Fibroblast of lung (primary cell): ENCODE data around the gene PCBP3.

Experiments used
- EZH2 ChIP-seq: IDR thresholded peaks from 2 replicates; pipeline ENCODE4 v1.5.1; 2012; ENCODE audit warnings: low read length, control low read depth, mild to moderate bottlenecking; ENCODE audit errors: missing control alignments
- TF ChIP-seq, protein P1 (sequence below), 2 donors: IDR thresholded peaks in 1 of 2; conservative IDR thresholded peaks in 1 of 2; 1 replicate in 1 of 2; 2 replicates in 1 of 2; pipeline ENCODE4 v1.5.1; 2011 to 2012; ENCODE audit warnings: low read length in 2 of 2, control low read depth in 1 of 2, inconsistent platforms in 1 of 2, low read depth in 1 of 2, mild to moderate bottlenecking in 1 of 2

DNA sequence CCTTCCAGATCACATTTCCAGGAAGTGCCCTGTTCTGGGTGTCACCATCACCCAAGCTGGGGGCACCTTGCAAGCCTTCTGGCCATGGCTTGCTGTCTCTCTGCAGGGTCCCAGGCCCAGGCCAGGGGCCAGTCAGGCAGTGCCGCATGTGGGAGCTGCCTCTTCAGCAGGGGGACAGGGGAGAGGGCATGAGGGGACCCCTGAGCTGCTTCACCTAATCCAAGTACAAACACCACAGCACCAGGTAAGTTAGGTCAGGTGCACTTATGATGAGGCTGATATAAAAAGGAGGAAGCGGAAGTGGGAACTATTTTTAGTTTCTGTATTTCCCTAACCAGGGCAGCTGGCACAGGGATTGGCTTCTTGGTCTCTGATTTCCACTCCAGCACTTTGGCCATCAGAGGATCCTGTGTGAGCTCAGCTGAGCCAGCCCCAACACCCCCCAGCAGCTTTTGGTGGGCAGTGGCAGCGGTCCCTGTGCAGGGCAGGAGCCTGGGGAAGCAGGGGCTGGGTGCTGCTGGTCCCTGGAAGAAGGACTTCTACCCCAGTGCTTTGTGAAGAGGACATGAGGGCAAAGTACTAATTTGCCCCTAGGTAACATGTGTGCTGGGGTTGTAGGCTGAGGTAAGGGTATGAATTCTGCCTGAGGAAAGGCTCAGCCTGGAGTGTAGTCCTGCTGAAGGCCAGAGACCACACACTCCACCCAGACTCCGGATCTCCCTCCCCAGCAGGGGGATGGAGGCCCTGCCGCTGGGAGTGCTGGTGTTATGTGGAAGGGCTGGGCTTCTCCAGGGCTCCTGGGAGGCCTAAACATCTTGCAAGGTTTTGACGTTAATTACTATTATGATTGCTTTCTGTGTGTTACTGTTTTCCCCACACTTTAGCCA is 3.3 kb upstream of the PCBP3 start:
- no peak for TF ChIP-seq EZH2
- TF ChIP-seq, protein P1, sequence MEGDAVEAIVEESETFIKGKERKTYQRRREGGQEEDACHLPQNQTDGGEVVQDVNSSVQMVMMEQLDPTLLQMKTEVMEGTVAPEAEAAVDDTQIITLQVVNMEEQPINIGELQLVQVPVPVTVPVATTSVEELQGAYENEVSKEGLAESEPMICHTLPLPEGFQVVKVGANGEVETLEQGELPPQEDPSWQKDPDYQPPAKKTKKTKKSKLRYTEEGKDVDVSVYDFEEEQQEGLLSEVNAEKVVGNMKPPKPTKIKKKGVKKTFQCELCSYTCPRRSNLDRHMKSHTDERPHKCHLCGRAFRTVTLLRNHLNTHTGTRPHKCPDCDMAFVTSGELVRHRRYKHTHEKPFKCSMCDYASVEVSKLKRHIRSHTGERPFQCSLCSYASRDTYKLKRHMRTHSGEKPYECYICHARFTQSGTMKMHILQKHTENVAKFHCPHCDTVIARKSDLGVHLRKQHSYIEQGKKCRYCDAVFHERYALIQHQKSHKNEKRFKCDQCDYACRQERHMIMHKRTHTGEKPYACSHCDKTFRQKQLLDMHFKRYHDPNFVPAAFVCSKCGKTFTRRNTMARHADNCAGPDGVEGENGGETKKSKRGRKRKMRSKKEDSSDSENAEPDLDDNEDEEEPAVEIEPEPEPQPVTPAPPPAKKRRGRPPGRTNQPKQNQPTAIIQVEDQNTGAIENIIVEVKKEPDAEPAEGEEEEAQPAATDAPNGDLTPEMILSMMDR (conservative IDR thresholded peaks at IDR 0.05 in 1 of 2, IDR thresholded peaks at IDR 0.05 in 1 of 2; ENCODE audit: low read depth in 1 of 2, low read length in 2 of 2): peak in 1 of 2 donors; percentile 12
